Activated T-cell treated with anti-CD3 and anti-CD28 coated beads for 4 hours (primary cell): ENCODE results near the gene EXOC2.
"Not testable (repeated sequence)": the region's sequence is repeated elsewhere in the genome, so short reads cannot be mapped to it uniquely, and the experiment has no call there.

Experiments
- DNase-seq: peaks from one replicate; pipeline ENCODE4 v3.0.0-alpha.2; 2020

Gene EXOC2

DNA sequence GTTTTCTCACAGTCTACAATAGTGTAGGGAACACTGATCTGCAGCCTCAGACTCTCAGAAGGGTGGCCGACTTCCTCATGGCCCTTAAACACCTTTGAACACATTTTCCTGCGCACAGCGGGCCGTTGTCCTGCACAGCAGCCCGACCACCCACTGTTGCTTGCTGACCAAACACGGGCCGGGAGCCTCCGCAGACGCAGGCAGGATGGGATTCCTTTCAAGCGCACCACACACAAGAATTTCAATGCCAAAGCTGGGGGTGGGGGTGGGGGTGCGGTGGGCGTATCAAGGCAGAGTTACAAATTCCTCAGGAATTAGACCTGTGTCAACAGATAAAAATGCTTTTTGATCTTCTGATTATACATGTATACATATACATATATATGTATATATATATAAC lies 110.6 kb downstream of the EXOC2 start:
- no peak for DNase-seq

DNA sequence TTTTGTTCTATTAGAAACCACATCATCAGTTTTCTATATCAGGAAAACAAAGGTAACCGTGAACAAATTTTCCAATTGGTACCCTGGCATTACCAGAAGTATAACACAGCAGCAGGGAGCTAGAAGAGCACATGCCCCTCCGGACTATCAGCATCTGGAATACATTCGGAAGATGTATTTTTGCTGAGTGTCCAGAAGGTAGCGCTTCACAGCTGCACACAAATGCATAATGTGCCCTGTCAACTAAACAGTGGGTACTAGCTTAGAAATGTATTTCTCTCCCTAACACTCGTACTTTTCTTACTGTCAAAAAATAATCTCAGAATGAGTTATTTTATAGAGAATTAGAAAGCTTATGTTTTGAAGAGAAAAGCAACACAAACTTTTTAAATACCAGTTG lies 113.6 kb downstream of the EXOC2 start:
- DNase-seq: no peak

DNA sequence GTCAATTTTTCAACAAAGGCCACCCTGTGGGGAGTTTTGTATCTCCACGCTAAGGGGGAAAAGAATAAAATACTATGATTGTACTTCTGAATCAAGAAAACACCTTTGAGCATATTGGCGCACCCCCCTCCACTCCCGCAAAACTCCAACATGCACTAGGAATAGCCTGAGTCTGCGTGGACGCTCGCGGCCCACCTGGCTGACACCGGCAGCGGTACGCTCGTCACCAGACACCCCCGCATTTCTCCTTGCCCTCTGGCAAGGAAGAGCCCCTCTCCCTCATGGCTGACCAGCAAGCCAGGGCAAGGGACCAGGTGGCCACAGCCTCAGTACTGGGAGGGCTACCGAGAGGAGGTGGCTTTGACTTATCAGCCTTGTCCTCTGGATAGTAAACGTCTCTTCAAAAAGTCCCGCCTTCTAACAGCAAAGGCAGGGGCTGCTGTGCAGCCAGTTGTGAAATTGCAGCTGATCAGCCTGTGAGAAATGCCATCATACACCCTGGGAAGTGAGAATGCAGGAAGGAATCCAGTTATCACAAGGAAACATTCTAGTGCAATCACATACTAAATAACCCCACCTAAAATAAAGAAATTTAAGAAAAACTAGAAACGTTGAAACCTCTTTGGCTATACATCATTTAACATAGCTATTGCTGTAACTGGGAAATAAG lies 120.2 kb downstream of the EXOC2 start:
- no peak for DNase-seq

DNA sequence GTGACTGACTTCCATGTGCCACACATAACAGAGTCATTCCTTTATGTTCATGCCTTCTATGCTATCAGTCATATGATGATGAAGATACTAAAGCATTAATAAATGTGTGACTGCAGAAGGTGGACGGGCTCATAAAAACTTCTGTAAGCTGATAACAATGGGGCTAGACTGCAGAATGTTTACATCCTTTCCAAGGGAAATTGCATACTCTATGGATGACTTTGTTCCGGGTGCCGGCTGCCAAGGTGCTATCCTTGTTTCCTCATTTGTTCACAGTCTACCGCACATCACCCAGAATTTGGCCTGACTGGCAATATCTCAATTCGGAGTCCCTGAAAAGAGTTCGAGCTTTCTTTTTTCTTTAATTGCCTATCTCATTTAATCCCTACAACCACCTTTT lies 121.0 kb downstream of the EXOC2 start:
- DNase-seq: no peak

DNA sequence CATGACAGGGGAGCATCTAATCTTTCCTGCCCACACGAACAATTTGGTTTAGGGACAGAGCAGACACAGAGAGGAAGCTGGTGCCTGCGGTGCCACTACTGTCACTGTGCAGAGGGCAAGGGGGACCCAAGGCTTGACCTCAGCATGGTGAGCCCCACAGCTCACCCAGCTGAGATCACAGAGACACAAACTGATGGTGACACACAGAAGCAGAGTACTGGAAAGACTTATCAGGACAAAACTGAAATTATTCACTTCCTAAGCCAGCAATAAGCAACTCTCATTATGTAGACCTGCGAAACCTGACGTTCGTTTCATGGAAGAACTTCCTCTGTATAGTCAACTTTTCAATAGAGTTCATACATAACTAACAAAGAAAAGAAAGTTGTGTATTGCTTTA lies 122.1 kb downstream of the EXOC2 start:
- no peak for DNase-seq

DNA sequence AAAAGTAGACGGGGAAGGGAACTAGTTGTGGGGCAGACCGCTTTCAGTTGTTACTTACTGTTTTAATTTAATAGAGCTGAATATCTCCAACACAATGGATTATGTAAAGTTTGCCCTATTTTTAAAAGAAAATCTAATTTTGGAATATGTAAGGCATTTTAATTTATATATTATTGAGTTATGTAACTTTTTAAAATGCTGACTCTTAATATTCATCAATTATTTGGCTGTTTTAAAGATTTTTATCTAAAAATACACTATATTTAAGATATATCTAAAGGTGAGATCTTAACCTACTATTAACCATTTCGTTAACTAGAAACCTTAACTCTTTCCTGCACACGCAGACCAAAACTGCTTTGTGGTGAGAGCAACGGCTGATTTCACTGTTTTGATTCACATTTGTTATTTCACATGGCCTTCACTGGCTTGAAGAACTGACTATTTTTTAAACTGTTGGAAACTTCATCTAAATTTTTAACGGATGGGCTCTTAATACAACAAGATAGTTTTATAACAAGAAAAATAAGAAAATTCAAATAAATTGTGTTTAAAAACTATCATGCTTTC lies 123.9 kb downstream of the EXOC2 start:
- DNase-seq: no peak

DNA sequence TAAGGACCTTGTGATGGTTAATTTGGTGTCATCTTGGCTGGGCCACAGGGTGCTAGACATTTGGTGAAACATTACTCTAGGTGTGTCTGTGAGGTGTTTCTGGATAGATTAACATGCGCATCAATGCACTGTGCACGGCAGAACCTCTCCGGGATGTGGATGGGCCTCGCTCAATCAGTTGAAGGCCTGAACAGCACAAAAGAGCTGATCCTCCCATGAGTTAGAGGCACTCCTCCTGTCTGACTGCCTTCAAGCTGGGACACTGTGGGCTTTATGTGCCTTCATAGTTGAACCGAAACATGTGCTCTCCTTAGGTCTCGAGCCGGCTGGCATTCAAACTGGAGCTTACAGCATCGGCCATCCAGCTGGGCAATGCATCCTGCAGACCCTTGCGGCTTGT lies 124.9 kb downstream of the EXOC2 start:
- no peak for DNase-seq

DNA sequence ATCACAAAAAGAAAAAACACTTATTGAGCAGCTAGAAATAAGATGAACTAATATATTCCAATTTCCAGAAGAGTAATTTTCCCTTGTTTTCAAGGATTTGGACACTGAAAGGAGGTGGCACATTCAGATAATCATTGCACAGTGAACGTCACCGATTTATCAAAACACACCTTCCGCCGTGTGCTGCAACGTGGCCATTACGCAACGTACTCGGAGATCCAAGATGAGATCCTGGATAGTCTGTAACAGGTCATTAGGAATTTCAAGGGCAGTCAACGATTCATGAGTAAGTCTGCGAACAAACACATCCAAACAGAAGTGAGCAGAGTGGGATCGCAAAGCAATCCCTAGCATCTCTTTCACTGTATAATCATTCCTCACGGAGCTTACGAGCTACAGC lies 129.1 kb downstream of the EXOC2 start:
- no peak for DNase-seq

DNA sequence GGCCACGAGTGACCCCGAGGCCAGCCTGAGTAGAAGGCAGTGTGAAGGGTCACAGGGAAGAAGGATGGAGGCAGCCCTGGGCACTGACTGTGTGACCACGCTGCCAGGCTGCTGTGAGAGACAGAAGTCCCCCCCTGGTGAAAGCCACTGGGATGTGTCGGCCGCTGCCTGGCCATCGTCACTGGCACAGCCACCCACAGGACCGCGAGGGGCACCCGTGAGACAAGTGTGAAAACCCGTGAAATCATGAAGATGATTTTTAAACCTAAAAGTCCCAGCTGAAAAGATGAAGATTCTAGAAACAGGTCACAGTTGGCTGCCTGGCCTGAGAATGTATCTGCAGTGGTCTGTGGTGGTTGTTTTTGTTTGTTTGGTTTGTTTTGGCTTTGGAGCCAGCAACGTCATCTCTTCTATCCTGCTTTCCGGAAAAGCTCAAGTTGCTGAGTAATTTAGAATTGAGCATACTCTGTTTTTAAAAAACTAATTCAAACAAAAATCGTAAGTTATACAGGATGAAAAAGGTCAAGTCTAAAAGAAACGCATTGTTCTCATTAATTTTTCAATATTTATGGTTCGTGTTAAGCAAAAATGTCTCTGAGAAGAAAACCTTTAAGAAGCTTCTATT lies 130.8 kb downstream of the EXOC2 start:
- DNase-seq: no peak

DNA sequence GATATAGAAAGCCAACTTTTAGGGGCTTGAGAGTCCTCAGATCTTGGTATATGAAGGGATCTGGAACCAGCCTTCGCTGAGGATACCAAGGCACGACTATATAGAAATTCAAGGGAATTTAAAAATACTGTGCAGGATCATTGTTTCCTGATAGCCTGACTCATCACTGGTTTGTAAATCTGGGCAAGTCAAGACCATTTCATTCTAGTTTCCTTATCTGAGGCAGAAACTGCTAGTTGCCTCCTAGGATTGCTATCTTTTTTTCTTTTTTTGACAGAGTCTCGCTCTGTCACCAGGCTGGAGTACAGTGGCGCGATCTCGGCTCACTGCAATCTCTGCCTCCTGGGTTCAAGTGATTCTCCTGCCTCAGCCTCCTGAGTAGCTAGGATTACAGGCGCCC lies 131.6 kb downstream of the EXOC2 start:
- not testable (repeated sequence) for DNase-seq

DNA sequence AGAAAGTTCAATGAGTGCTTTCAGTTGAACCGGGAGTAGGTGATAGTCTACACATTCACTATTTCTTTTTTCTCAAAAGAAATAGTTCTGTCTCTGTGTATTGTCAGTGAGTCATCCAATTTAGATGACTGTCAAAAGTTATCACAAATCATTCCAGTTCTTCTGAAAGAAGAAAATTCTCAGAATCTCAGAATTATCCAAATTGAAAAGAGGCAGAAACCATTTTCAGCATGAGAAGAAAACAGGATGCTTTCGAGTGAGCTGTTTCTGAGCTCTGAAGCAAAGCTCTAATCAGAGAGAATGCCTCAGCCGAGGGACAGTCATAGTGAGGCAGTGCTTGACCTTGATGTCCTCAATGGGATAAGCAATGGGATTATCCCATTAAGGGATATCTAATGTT lies 134.0 kb downstream of the EXOC2 start:
- DNase-seq: no peak

DNA sequence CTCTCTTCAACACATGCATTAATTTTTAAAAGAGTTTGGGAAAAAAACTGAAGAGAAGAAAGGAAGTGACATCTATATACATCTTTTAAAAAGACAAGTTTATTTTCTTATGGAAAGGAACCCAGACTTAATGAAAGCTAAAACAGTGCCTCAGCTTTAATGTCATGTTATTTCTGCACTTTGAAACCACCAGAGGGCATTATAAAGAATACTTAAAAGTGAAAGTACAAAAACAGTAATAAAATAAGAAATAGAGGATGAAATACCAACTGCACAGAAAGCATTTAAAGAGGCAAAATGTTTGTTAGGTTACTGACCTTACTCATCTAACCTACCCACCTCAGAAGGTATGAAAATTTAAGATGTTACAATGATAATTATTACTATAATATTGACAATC lies 134.8 kb downstream of the EXOC2 start:
- no peak for DNase-seq

DNA sequence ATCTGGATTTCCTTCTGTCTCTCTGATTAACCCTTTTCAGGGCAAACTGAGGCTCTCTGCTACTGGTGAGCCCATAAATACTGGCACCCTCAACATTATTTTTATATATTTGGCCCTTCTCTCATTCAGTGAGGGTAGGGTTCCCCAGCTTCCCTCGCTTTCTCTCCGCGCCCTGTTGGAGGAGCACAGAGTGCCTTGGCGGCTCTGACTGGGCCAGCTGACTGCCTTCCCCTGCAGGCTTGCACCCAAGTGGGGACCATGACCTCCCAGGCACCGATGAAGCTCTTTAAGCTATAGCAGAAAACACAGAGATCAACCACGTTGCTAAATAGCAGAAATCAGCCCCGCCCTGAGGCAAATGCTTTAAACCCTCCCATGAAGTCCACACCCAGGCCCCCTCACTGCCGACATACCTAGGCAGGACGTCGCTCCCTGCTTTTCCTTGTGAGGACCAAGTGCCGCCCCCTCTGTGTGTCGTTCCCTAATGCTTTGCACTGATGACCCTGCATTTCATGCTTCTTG lies 141.0 kb downstream of the EXOC2 start:
- DNase-seq: no peak

DNA sequence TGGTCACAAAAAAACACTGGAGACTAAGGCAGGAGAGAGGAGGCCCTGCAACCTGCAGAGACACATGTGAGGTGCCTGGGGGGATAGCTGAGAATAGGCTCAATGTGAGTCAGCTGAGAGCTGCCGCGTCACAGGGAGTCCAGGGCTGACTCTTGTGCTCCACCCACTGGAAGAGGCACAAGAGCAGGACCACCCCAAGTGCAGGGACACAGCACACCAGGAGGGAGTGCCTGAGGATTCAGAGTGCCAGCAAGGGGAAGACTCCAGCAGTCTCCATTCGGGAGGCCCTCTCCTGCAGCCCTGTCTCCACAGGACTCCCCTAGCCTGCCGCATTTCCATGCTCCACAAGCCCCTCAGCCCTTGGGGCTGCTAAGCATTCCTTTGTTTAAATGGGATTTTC lies 141.5 kb downstream of the EXOC2 start:
- DNase-seq: no peak

DNA sequence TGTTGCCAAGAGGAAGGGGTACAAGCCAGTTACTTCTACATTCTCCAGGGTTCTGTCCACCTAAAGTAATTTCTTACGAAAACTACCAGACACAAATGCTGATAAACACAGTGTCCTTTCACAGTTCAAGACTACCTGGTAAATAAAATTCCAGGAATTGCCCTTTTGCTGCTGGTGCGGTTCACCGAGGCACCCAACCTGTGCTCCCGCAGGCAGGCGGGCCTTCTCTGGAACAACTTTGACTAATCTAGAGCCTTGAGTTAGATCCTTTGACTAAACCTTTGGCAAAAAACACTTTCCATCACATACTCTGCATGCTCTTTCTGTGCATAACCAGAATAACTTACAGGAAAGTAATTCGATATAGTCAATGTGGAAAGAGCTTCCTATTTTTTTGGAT lies 143.0 kb downstream of the EXOC2 start:
- no peak for DNase-seq

DNA sequence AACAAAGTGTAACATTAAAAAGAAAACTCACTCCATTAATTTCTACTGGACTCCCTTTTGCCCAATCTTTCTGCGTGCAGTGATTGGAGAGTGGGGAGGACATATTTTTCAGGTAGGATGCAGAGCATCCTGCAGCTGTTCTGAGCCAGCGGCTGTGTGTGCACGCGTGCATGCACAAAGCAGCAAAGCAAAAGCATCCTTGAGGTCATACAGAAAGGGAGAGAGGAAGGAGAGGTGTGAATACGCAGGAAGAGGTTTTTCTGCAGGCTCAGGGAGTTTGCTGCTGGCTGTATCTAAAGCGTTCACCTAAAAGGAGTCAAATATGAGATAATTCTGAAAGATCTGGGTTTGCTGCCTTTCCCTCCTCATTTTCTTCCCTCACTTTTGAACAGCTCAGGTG lies 144.4 kb downstream of the EXOC2 start:
- DNase-seq: no peak

DNA sequence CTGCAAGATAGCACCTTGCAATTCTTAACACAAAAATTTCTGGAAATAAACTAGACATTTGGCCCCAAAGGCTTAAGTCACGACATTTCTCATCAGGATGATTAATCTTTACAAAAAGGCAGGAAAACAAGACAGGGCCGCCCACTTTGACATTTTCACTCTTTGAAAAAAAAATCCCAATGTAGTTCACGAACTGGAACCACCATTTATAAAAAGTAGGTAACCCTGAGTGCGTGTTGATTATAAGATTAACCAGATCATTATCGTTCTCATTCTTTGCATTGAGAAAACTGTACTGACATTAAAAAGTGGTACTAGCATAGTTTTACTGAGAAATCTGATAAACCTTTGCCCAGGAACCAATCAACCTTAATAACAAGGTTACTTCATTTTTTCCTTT lies 144.8 kb downstream of the EXOC2 start:
- no peak for DNase-seq

DNA sequence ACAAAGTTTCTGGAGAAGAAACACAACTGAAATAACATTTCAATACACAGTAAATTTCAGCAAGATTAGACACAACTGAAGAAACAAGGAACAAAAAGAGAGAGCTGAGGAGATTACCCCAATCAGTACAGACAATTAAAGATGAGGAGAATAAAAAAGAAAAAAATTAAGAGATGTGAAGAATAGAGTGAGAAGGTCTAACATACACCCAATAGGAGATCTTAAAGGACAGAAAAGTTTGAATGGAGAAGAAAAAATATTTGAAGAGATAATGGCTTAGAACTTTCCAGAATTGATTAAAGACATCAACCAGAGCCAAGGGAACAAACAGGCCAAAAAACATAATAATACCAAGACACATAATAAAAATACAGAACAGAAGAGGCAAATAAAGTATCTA lies 152.4 kb downstream of the EXOC2 start:
- DNase-seq: no peak

DNA sequence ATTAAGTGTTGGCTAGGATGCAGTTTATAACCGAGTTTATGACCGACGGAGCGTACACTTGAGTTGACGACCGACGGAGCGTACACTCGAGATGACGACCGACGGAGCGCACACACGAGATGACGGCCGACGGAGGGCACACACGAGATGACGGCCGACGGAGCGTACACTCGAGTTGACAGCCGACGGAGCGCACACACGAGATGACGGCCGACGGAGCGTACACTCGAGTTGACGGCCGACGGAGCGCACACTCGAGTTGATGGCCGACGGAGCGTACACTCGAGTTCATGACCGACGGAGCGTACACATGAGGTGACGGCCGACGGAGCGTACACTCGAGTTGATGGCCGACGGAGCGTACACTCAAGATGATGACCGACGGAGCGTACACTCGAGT lies 155.8 kb downstream of the EXOC2 start:
- DNase-seq: no peak

DNA sequence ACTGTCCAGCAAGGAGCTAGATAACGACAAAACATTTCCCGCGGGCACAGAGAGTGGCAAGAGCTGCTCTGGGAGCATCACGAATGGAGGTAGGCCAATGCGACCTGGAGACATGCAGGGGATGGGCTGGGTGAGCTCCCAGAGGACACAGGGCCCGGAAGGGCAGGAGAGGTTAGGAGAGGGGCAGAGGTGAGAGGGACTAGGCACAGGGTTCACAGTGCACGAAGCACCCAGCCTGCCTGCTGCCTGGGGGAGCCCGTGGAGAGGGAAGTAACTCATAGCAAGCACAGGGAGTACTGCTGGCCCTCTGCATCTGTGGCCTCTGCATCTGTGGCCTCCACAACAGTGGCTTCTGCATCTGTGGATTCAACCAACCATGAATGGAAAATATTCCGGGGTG lies 162.5 kb downstream of the EXOC2 start:
- DNase-seq: no peak

DNA sequence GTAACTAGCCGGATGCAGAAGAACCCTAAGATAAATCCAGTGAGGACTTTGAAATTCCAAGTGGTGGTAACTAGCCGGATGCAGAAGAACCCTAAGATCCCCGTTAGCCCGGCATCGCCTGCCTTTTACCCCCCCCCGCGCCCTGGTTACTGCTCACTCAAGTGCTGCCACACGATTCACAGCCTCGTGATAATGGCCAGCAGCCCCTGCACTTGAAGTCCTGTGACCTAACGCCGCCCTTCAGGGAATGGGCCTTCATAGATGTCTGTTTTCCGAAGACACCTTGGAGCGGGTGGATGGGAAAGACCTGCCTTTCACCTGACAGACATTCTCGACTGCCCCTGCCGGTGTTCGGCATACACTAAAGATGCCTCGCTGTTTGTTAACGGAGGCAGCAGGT lies 163.9 kb downstream of the EXOC2 start:
- no peak for DNase-seq

DNA sequence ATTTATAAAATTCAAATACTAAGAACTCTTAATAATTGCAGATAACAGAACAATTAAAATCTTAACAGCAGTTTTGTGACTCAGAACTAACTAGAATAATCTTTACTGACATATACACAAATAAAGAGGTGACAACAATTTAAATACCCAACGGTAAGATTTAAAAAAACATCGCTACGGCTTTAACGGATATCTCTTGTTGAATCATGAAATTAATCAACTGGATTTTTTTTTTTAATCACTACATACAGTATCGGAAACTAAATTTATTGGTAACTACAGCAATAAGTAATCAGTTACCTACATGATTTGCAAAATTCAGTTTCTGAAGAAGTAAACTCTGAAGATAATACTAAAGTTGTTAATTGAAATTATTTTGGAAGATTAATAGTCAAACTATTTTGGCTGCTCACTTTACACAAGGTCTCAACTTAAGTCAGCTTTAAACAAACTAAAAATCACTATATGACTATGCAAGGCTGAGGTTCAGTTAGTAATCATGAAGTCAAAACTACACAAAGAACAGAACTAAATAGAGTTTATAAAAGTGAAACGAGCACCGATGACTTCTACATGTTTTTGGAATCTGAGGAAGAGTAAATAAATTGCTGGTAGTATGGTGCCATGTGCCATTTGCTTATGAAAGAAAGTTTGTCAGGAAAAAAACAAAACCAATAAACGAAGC lies 164.8 kb downstream of the EXOC2 start:
- no peak for DNase-seq

DNA sequence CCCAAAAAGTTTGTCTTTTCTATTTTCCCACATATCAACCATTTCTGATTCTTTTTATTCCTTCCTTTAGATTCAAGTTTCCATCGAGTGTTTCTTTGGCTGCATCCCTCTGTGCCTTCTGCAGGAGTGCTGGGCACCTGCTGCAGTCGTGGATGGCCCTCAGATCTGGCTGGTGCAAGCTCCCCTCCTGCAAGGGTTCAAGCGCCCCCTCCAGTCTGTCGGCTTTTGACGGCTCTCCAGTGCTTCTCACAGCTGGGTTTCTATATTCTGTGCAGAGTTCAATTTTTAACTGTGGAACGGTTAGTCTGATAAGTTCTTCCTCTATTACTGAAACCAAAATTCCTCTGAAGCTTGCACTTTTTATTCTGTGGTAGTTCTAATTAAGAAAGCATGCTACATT lies 168.1 kb downstream of the EXOC2 start:
- no peak for DNase-seq

DNA sequence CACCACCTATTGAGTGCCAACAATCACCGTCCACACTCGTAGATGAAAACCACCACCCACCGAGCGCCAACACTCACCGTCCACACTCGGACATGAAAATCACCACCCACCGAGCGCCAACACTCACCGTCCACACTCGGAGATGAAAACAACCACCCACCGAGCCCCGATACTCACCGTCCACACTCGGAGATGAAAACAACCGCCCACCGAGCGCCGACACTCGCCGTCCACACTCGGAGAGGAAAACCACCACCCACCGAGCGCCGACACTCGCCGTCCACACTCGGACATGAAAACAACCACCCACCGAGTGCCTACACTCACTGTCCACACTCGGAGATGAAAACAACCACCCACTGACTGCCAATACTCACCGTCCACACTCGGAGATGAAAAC lies 172.1 kb downstream of the EXOC2 start:
- no peak for DNase-seq
